ENCODE results near the gene AGBL3. TPM values are rescaled to one million over a fixed set of nuclear protein-coding genes. Genes with fewer than 3 reads are reported as not detected.

The AGBL3 gene
- total RNA-seq, 1 donor from 2014 or later = 4.9 TPM

DNA sequence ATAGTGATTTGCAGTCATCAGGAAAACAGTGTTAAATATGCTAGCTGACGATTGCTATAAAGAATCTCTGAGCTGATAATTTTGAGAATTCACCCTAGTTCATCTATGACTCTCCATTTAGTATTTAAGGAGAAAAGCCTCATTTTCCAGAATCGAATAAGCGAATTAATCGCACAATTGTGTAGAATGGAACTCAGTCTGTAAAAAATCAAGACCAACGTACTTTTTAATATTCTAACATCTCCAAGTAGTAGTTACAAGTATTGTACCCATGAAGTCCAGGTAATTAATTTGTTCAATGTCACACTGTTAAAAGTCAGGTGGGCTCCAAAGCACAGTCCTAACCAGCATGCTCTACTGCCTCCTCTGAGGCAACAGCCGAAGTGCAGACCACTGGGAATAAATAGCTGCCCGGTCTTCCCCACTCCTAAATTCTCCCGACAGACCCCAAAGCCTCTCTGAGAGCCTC is 380 bp upstream of the AGBL3 start:
- intact Hi-C loops (cut with DNase I) = loop anchor here (2.0 kb wide), 1 partner anchor 185 kb away; the partner anchor contains the start of gene CYREN
- Histone ChIP-seq H3K4me3 (peak overlapping the region; percentile 81 to 87), H3K9me3 (no peaks in the 10 kb centered on the region), H3K4me1 (peaks cover 10% of the 10 kb centered on the region), H3K27ac (peak overlapping the region; percentile 92), H3K36me3 (no peaks in the 10 kb centered on the region), H3K27me3 (no peaks in the 10 kb centered on the region)
- no peak for DNase-seq (ENCODE audit: extremely low spot score in 2 of 2)
- TF ChIP-seq POLR2AphosphoS5 (IDR thresholded peaks at IDR 0.05; ENCODE audit: insufficient read depth in 1 of 2, low read depth in 1 of 2) (no peak), POLR2A (IDR thresholded peaks at IDR 0.05) (no peak)
- TF ChIP-seq, protein P1, sequence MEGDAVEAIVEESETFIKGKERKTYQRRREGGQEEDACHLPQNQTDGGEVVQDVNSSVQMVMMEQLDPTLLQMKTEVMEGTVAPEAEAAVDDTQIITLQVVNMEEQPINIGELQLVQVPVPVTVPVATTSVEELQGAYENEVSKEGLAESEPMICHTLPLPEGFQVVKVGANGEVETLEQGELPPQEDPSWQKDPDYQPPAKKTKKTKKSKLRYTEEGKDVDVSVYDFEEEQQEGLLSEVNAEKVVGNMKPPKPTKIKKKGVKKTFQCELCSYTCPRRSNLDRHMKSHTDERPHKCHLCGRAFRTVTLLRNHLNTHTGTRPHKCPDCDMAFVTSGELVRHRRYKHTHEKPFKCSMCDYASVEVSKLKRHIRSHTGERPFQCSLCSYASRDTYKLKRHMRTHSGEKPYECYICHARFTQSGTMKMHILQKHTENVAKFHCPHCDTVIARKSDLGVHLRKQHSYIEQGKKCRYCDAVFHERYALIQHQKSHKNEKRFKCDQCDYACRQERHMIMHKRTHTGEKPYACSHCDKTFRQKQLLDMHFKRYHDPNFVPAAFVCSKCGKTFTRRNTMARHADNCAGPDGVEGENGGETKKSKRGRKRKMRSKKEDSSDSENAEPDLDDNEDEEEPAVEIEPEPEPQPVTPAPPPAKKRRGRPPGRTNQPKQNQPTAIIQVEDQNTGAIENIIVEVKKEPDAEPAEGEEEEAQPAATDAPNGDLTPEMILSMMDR (IDR thresholded peaks at IDR 0.05) = no peak

DNA sequence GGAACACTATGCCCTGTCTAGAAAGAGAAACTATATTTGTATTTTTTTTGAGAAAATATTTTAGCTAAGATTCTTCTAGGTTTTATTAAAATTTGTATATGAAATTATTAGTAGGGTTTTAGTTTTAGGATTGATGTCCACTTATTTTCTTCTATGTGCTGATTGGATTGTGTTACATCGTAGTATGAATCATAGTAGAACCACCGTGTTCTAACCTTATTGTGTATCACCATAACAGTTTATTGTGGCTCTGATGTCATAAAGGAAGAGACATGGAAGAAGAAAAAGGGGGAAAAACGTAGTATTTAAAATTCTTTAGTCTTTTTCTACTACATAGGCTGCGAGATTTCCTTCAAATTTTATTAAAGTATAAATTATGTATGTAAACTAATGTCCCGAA is 1.9 kb downstream of the AGBL3 start:
- Histone ChIP-seq H3K27me3 (no peaks in the 10 kb centered on the region), H3K27ac (no peak overlapping the region), H3K9me3 (no peaks in the 10 kb centered on the region), H3K4me3 (no peak overlapping the region), H3K4me1 (peaks cover 18% of the 10 kb centered on the region), H3K36me3 (no peaks in the 10 kb centered on the region)
- intact Hi-C loops (cut with DNase I) = no loop called here
- DNase-seq (ENCODE audit: extremely low spot score in 2 of 2) = no peak
- TF ChIP-seq, protein P1 (IDR thresholded peaks at IDR 0.05) = no peak
- TF ChIP-seq POLR2AphosphoS5 (IDR thresholded peaks at IDR 0.05; ENCODE audit: insufficient read depth in 1 of 2, low read depth in 1 of 2) = no peak
- no peak for TF ChIP-seq POLR2A (IDR thresholded peaks at IDR 0.05)

DNA sequence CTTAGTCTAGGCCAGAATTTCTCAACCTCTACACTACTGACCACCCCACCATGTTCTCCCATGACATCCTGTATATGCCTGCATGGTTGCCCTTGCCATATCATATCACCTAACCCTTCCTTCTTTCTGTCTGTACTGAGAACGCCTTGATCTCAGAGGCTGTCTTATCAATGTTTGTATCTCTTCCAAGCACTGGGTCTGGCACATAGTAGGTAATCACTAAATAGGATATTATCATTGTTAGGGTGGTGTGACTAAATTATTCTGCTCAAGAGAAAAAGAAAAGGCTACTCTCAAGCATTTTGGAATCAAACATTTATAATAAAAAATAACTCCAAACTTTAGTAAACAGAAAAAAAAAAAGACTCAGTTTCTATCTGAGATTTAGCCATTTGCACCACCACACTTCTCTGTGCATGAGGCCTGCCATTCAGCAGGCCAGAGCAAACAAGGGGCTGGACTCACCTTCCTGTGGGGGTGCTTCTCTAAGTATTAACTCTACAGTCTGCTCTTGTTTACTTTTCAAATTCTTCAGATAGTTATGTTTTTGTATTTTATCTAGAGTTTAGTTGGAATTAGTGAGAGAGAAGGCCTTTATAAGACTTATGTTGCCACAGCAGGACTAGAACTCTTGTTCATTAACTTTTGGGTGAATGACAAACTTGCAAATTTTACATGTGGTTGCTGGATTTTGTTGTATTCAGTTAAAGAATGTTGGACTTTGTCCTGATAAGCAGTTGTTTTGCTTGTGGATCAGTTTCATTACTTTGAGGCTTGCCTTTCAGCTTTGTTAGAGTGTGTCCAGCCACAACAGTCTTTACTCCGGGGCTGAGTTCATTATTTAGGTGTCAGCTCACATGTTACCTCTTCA is 5.4 kb downstream of the AGBL3 start:
- Histone ChIP-seq H3K27me3 (no peaks in the 10 kb centered on the region), H3K27ac (no peak overlapping the region), H3K4me3 (no peak overlapping the region), H3K4me1 (peaks cover 29% of the 10 kb centered on the region), H3K9me3 (no peaks in the 10 kb centered on the region), H3K36me3 (peaks cover 0 to 8% of the 10 kb centered on the region in 2 donors)
- TF ChIP-seq, protein P1 (IDR thresholded peaks at IDR 0.05) = no peak
- no peak for TF ChIP-seq POLR2A (IDR thresholded peaks at IDR 0.05)
- no peak for TF ChIP-seq POLR2AphosphoS5 (IDR thresholded peaks at IDR 0.05; ENCODE audit: insufficient read depth in 1 of 2, low read depth in 1 of 2)
- intact Hi-C loops (cut with DNase I) = no loop called here
- no peak for DNase-seq (ENCODE audit: extremely low spot score in 2 of 2)

DNA sequence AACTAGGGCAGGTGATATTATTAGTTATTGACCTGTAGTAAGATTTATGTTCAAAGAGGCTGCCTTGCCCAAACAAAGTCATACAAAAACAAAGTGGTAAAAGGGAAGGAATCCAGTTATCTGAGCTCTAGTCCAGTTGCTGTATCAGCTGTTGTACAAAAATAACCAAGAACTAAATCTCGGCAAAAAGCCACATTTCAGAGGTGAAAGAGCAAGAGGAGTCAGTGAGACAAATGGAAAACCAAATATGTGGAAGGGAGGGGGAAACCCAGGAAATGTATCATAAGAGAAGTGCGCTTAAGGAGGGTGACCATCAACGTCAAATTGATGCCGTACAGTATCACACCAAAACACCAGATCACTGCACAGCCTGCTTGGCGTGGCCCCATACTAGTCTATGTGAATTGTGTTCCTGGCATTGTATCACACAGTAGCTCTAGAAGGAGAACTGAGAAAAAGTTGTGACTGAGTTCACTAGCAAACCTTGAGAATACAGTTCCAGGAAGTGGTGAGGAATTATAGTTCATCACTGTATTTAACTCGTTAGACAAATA is 6.4 kb downstream of the AGBL3 start:
- no peak for TF ChIP-seq POLR2A (IDR thresholded peaks at IDR 0.05)
- no peak for TF ChIP-seq POLR2AphosphoS5 (IDR thresholded peaks at IDR 0.05; ENCODE audit: insufficient read depth in 1 of 2, low read depth in 1 of 2)
- TF ChIP-seq, protein P1 (IDR thresholded peaks at IDR 0.05) = no peak
- Histone ChIP-seq H3K27ac (no peak overlapping the region), H3K9me3 (no peaks in the 10 kb centered on the region), H3K4me1 (peaks cover 31% of the 10 kb centered on the region), H3K4me3 (no peak overlapping the region), H3K36me3 (peaks cover 0 to 8% of the 10 kb centered on the region in 2 donors), H3K27me3 (no peaks in the 10 kb centered on the region)
- DNase-seq (ENCODE audit: extremely low spot score in 2 of 2) = no peak
- intact Hi-C loops (cut with DNase I) = no loop called here
